KMS-11 (cell line): ENCODE data around the gene PRDM16.

Source experiments
- H2AFZ ChIP-seq: fragments of 200-600 bp; sonication (generic); 2 replicates; pipeline ENCODE4 v1.6.1; 2016; ENCODE audit warnings: antibody characterized with exemption, mixed run types, low read depth
- H3K27ac ChIP-seq: fragments of 200-600 bp; sonication (generic); 2 replicates; pipeline ENCODE4 v1.6.1; 2016; ENCODE audit warnings: mild to moderate bottlenecking, mixed run types
- H3K27me3 ChIP-seq: fragments of 200-600 bp; sonication (generic); 2 replicates; pipeline ENCODE4 v1.6.1; 2017; ENCODE audit warnings: mild to moderate bottlenecking, low read depth, mixed run types, moderate library complexity; ENCODE audit not compliant: insufficient read depth
- H3K36me3 ChIP-seq: fragments of 200-600 bp; sonication (generic); 2 replicates; pipeline ENCODE4 v1.6.1; 2017; ENCODE audit warnings: mild to moderate bottlenecking, mixed run types; ENCODE audit not compliant: insufficient read depth
- H3K4me1 ChIP-seq: fragments of 200-600 bp; sonication (generic); 2 replicates; pipeline ENCODE4 v1.6.1; 2016; ENCODE audit warnings: mild to moderate bottlenecking, low read depth, mixed run types; ENCODE audit not compliant: poor library complexity, severe bottlenecking
- H3K4me2 ChIP-seq: fragments of 200-600 bp; sonication (generic); 2 replicates; pipeline ENCODE4 v1.7.0; 2016; ENCODE audit warnings: mild to moderate bottlenecking, mixed run types
- H3K4me3 ChIP-seq: fragments of 200-600 bp; sonication (generic); IDR thresholded peaks from 2 replicates; pipeline ENCODE4 v1.6.1; 2017; ENCODE audit warnings: low read depth, low read length, mixed read lengths; ENCODE audit not compliant: insufficient read depth
- H3K79me2 ChIP-seq: fragments of 200-600 bp; sonication (generic); 2 replicates; pipeline ENCODE4 v1.6.1; 2016; ENCODE audit warnings: low read depth, mixed run types; ENCODE audit not compliant: insufficient read depth
- H3K9ac ChIP-seq: fragments of 200-600 bp; sonication (generic); 2 replicates; pipeline ENCODE4 v1.6.1; 2016; ENCODE audit warnings: mild to moderate bottlenecking, mixed run types
- H4K20me1 ChIP-seq: fragments of 200-600 bp; sonication (generic); 2 replicates; pipeline ENCODE4 v1.6.1; 2016; ENCODE audit warnings: mild to moderate bottlenecking, mixed run types; ENCODE audit not compliant: insufficient read depth
- CTCF ChIP-seq: fragments of 200-600 bp; sonication (generic); conservative IDR thresholded peaks from 2 replicates; pipeline ENCODE4 v1.6.1; 2017; ENCODE audit warnings: low read depth, mild to moderate bottlenecking, antibody characterized with exemption, low read length, moderate library complexity, mixed read lengths

PRDM16 gene

GRCh38 chr1:3169665-3170356, 100.8 kb downstream of the PRDM16 start:
- Histone ChIP-seq H3K4me2 (no peak overlapping the region), H4K20me1 (no peaks in the 10 kb centered on the region)

GRCh38 chr1:3170561-3171453, 101.8 kb downstream of the PRDM16 start:
- H3K4me1 ChIP-seq = no peaks in the 10 kb centered on the region
- H4K20me1 ChIP-seq = no peaks in the 10 kb centered on the region
- TF ChIP-seq CTCF = no peak
- H3K4me2 ChIP-seq = no peak overlapping the region
- H3K27me3 ChIP-seq = peaks cover 33% of the 10 kb centered on the region; the same call in 1 of the 2 replicates
- no peaks in the 10 kb centered on the region for H3K36me3 ChIP-seq
- H3K9ac ChIP-seq = no peak overlapping the region
- H2AFZ ChIP-seq = no peak overlapping the region
- H3K4me3 ChIP-seq = no peak overlapping the region
- no peak overlapping the region for H3K27ac ChIP-seq
- H3K79me2 ChIP-seq = no peaks in the 10 kb centered on the region

More at GRCh38 chr1:3169665-3170356, 100.8 kb downstream of the PRDM16 start:
- Histone ChIP-seq H2AFZ (no peak overlapping the region), H3K36me3 (no peaks in the 10 kb centered on the region), H3K79me2 (no peaks in the 10 kb centered on the region), H3K27me3 (peaks cover 36% of the 10 kb centered on the region; the same call in 1 of the 2 replicates), H3K4me3 (no peak overlapping the region), H3K9ac (no peak overlapping the region), H3K4me1 (no peaks in the 10 kb centered on the region), H3K27ac (no peak overlapping the region)
- TF ChIP-seq CTCF = no peak

GRCh38 chr1:3171761-3172160, 102.8 kb downstream of the PRDM16 start:
- no peak overlapping the region for H3K9ac ChIP-seq
- H2AFZ ChIP-seq = no peak overlapping the region
- H4K20me1 ChIP-seq = no peaks in the 10 kb centered on the region
- no peak overlapping the region for H3K27ac ChIP-seq
- H3K4me1 ChIP-seq = no peaks in the 10 kb centered on the region
- H3K4me3 ChIP-seq = no peak overlapping the region
- TF ChIP-seq CTCF = no peak
- H3K27me3 ChIP-seq = peaks cover 32% of the 10 kb centered on the region; the same call in 1 of the 2 replicates
- no peaks in the 10 kb centered on the region for H3K79me2 ChIP-seq
- no peaks in the 10 kb centered on the region for H3K36me3 ChIP-seq
- no peak overlapping the region for H3K4me2 ChIP-seq

- H3K4me1 ChIP-seq = no peaks in the 10 kb centered on the region
- peaks cover 27% of the 10 kb centered on the region; the same call in 1 of the 2 replicates for H3K27me3 ChIP-seq
- H3K27ac ChIP-seq = no peak overlapping the region
- TF ChIP-seq CTCF = no peak
- no peak overlapping the region for H3K4me3 ChIP-seq
- no peak overlapping the region for H2AFZ ChIP-seq
- H4K20me1 ChIP-seq = no peaks in the 10 kb centered on the region
- H3K9ac ChIP-seq = no peak overlapping the region
- no peaks in the 10 kb centered on the region for H3K79me2 ChIP-seq
- no peak overlapping the region for H3K4me2 ChIP-seq
- no peaks in the 10 kb centered on the region for H3K36me3 ChIP-seq
These were observed 103.7 kb downstream of the PRDM16 start for GRCh38 chr1:3172431-3173380.
